ENCODE data around the gene WDR70.

GRCh38 chr5:37400501-37400900, 21.4 kb downstream of the WDR70 start:
- TF ChIP-seq CTCF (conservative IDR thresholded peaks at IDR 0.05 in 1 of 2, IDR thresholded peaks at IDR 0.05 in 1 of 2; ENCODE audit: low read depth in 1 of 2, low read length in 2 of 2) (no peak), EZH2 (IDR thresholded peaks at IDR 0.05; ENCODE audit: low read length, missing control alignments) (no peak)

Measured in fibroblast of lung (primary cell).